BJ (cell line): ENCODE results near the gene CCDC182. TPM values are rescaled to one million over a fixed set of nuclear protein-coding genes. Genes with fewer than 3 reads are reported as not detected.

Source experiments
- CTCF ChIA-PET: fragments of 350-600 bp; formaldehyde crosslinking; extraction: SDS; loops from one replicate; lab custom pipeline; 2021; ENCODE audit warnings: antibody characterized with exemption, inconsistent platforms; lab: Yijun Ruan, JAX
- POLR2A ChIA-PET: fragments of 300-600 bp; sonication (Branson Sonifier 250); formaldehyde crosslinking; extraction: SDS; loops from one replicate; lab custom pipeline; 2021; ENCODE audit warnings: antibody characterized with exemption; lab: Charles Lee
- DNase-seq: peaks from one replicate; pipeline ENCODE4 v3.0.0-alpha.2; 2011; ENCODE audit warnings: low read depth
- H3K27me3 ChIP-seq: 2 replicates; pipeline ENCODE4 v1.6.0; 2011; ENCODE audit warnings: low read length; ENCODE audit not compliant: control insufficient read depth, insufficient read depth
- H3K36me3 ChIP-seq: 2 replicates; pipeline ENCODE4 v1.5.1; 2011; ENCODE audit warnings: low read length; ENCODE audit not compliant: control insufficient read depth, insufficient read depth
- H3K4me3 ChIP-seq: 2 replicates; pipeline ENCODE4 v1.5.1; 2011; ENCODE audit warnings: low read depth, mild to moderate bottlenecking, control low read depth, low read length
- CTCF ChIP-seq: IDR thresholded peaks from 2 replicates; pipeline ENCODE4 v1.5.1; 2011; ENCODE audit warnings: low read depth, mild to moderate bottlenecking, control low read depth, inconsistent platforms, low read length, moderate library complexity; ENCODE audit not compliant: insufficient read depth
- polyA plus RNA-seq: library from polyadenylated mRNA; depleted of rRNA; stranded (reverse); fragments of >200 nt; gene quantifications from 2 replicates; pipeline ENCODE4 v1.2.3, GENCODE V29; 2011

Gene CCDC182
- polyA plus RNA-seq, 1 experiment: not detected

- peaks cover 3% of the 10 kb centered on the region for H3K27me3 ChIP-seq
- H3K4me3 ChIP-seq: no peak overlapping the region
- CTCF ChIA-PET: interaction anchor here (1.6 to 1.8 kb wide), 2 partner anchors 128 to 483 kb away, joined by 3 to 6 read pairs; no protein-coding TSS in a partner anchor
- POLR2A ChIA-PET: no interaction called here
- DNase-seq: no peak
- H3K36me3 ChIP-seq: no peaks in the 10 kb centered on the region
- TF ChIP-seq CTCF: no peak
These were observed 18.8 kb downstream of the CCDC182 start for GRCh38 chr17:57726213-57726790.

- TF ChIP-seq CTCF: no peak
- CTCF ChIA-PET: interaction anchor here (0.5 to 1.5 kb wide), 2 partner anchors 23 to 516 kb away, joined by 3 read pairs; no protein-coding TSS in a partner anchor
- H3K4me3 ChIP-seq: no peak overlapping the region
- POLR2A ChIA-PET: no interaction called here
- no peak for DNase-seq
- peaks cover 6% of the 10 kb centered on the region for H3K27me3 ChIP-seq
- H3K36me3 ChIP-seq: no peaks in the 10 kb centered on the region
These were observed 20.4 kb downstream of the CCDC182 start for GRCh38 chr17:57724729-57725125.

GRCh38 chr17:57724026-57724728 lies 20.9 kb downstream of the CCDC182 start:
- peaks cover 6% of the 10 kb centered on the region for H3K27me3 ChIP-seq
- no peak overlapping the region for H3K4me3 ChIP-seq
- CTCF ChIA-PET: interaction anchor here (0.5 to 1.5 kb wide), 2 partner anchors 24 to 516 kb away, joined by 3 read pairs; no protein-coding TSS in a partner anchor
- DNase-seq: no peak
- no peak for TF ChIP-seq CTCF
- POLR2A ChIA-PET: no interaction called here
- no peaks in the 10 kb centered on the region for H3K36me3 ChIP-seq

GRCh38 chr17:57723427-57724025 lies 21.6 kb downstream of the CCDC182 start:
- Histone ChIP-seq H3K27me3 (peaks cover 8% of the 10 kb centered on the region), H3K36me3 (no peaks in the 10 kb centered on the region), H3K4me3 (no peak overlapping the region)
- TF ChIP-seq CTCF: no peak
- no peak for DNase-seq
- ChIA-PET CTCF (interaction anchor here (1.5 kb wide), 1 partner anchor 24 kb away, joined by 3 read pairs; no protein-coding TSS in a partner anchor), POLR2A (no interaction called here)

GRCh38 chr17:57722704-57723043 lies 22.4 kb downstream of the CCDC182 start:
- CTCF ChIA-PET: no interaction called here
- H3K36me3 ChIP-seq: no peaks in the 10 kb centered on the region
- peaks cover 8% of the 10 kb centered on the region for H3K27me3 ChIP-seq
- POLR2A ChIA-PET: no interaction called here
- H3K4me3 ChIP-seq: no peak overlapping the region
- TF ChIP-seq CTCF: no peak
- DNase-seq: no peak
